HG03439 (cell line): ENCODE data around the gene RPAP2.
"Not testable (repeated sequence)": the region's sequence is repeated elsewhere in the genome, so short reads cannot be mapped to it uniquely, and the experiment has no call there.

ENCODE experiments used
- ATAC-seq: cut with Tn5 transposase; IDR thresholded peaks from one replicate; pipeline ENCODE4 v1.9.1; 2021; ENCODE audit warnings: mild to moderate bottlenecking, moderate library complexity; ENCODE audit not compliant: unreplicated experiment

Gene RPAP2

GRCh38 chr1:92298573-92299476 lies at the start of gene RPAP2, which contains the start of gene GLMN:
TSS of gene RPAP2 (plus strand) at chr1:92299059. CDS start at chr1:92299074, 15 bp downstream.
TSS of gene GLMN (minus strand) at chr1:92298987. CDS start at chr1:92297999, 988 bp downstream.
- ATAC-seq = peak; percentile 98

DNA sequence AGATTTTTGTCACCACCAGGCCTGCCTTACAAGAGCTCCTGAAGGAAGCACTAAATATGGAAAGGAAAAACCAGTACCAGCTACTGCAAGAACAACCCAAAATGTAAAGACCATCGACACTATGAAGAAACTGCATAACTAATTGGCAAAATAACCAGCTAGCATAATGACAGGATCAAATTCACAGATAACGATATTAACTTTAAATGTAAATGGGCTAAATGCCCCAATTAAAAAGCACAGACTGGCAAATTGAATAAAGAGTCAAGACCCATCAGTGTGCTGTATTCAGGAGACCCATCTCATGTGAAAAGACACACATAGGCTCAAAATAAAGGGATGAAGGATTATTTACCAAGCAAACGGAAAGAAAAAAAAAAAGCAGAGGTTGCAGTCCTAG lies 44.1 kb upstream of the RPAP2 start:
- ATAC-seq = not testable (repeated sequence)

GRCh38 chr1:92259350-92259749 lies 39.5 kb upstream of the RPAP2 start:
- ATAC-seq = no peak

DNA sequence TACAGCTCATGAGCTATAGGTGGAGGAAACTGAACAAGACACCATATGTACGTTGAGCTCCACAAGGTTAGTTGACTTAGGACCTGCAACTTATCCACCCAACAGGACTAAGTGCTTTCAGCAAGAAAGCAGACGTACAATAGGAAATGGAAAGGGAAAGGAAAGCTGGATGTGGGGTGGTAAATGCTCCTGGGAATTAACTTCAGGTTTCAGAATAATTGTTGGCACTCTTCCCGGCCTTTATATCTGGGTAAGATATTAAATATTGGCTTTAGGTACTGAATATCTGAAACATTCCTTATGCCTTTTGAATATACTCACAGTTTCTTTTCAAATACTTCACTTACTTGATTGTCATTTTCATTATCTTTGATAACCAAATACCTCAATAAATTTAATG lies 36.3 kb upstream of the RPAP2 start:
- ATAC-seq = no peak

GRCh38 chr1:92273039-92273438 lies 25.8 kb upstream of the RPAP2 start:
- ATAC-seq = no peak

DNA sequence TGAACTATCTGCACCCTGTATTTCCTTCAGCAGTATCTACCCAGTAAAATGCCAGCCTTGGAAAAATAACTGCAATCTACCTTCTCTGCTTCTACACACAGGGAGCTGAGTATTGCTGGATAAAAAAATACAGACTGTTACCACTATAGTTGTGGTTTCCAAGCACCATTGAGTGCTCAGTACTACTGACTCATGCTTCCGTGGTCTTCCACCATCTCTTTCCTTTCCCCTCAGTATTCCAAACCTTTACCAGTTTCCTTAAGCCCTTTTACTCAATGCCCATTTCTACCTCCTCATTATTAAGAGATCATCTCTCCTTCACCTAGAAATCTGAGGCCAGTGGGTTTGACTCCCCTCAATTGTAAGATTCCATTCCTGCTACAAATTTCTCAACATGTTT lies 23.9 kb upstream of the RPAP2 start:
- no peak for ATAC-seq

DNA sequence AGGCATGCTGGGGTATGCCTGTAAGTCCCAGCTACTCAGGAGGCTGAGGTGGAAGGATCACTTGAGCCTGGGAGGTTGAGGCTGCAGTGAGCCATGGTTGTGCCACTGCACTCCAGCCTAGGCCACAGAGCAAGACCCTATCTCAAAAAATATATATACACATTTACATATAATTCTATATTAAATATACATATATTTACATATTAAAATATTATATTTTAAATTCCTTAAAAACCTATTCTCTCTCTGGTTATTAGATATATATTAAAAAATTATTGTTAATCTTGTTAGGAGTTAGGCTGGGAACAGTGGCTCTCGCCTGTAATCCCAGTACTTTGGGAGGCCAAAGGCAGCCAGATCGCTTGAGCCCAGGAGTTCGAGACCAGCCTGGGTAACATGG lies 22.8 kb upstream of the RPAP2 start:
- no peak for ATAC-seq

DNA sequence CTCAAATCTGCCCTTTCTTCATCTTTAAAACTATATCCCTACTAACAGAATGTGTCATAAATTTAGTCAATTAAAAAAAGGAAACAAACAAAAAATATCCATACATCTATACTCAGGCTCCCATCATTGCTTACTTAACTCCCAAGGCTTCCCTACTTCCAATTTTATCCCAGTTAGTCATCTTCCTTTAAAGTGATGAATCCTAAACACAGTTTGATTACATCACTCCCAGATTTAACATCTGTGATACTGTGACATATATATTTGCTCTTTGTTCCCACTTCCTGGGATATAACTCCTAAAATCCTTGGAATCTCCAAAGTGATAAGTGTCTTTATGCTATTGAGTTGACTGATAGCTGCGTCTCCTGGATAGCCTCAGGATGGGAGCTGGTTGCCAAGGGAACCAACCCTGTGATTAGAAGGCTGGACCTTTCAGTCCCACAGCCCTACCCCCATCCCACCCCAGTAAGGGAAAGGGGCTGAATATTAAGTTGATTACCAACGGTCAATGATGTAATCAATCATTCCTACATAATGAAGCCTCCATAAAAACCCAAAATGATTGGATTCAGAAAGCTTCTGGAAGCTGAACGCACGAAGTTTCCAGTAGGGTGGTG lies 21.6 kb upstream of the RPAP2 start:
- ATAC-seq = no peak

GRCh38 chr1:92279781-92280180 lies 19.1 kb upstream of the RPAP2 start:
- not testable (repeated sequence) for ATAC-seq

DNA sequence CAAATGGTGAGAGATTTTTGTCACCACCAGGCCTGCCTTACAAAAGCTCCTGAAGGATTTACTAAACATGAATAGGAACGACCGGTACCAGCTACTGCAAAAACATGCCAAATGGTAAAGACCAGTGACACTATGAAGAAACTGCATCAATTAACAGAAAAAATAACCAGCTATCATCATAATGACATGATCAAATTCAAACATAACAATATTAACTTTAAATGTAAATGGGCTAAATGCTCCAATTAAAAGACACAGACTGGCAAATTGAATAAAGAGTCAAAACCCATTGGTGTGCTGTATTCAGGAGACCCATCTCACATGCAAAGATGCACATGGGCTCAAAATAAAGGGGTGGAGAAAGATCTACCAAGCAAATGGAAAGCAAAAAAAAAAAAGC lies 17.4 kb upstream of the RPAP2 start:
- ATAC-seq = not testable (repeated sequence)

DNA sequence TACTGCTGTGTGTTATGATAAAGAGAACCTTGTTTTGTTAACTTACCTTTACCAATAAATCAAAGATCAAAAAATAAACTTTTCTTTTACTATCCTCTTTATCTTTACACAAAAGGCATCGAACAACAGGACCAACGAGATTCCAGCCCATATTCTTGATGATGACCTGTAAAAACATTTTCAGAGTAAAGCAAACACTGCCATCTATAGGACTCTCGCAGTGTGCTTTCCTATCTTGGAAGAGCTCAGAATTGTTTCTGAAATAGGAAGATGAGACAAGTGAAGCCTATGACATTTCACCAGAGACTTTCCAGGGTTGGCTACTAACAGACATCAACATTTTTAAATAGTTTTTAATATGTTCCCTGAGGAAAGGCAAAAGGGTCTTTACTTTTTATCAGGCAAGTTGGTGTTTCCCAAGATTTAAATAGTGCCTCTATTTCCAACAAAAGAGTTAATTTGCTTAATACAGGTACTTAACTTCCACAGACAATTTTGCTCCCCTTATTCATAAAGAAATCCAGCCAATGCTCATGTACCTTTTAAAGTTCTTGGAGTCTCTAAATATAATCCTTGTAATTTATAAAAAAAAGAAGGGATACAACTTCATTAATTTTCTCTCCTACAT lies 7.4 kb upstream of the RPAP2 start:
- no peak for ATAC-seq

DNA sequence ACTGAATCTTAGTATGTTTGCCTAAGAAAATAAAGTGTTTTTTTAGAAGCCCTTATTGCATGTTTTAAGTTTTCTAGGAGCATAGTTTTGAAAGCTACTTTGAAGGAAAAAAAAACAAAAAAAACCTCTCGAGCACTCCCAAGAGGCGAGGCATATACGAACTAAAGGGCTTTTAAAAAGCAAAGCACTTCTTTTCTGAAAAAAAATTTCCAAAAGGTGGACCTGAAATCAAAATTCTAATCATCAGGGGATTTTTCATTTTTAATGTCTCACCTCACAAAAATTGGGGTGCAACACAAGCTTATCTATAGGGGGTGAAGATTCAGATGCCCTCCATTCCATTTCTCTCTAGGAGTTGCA lies 666 bp upstream of the RPAP2 start:
- ATAC-seq = no peak

DNA sequence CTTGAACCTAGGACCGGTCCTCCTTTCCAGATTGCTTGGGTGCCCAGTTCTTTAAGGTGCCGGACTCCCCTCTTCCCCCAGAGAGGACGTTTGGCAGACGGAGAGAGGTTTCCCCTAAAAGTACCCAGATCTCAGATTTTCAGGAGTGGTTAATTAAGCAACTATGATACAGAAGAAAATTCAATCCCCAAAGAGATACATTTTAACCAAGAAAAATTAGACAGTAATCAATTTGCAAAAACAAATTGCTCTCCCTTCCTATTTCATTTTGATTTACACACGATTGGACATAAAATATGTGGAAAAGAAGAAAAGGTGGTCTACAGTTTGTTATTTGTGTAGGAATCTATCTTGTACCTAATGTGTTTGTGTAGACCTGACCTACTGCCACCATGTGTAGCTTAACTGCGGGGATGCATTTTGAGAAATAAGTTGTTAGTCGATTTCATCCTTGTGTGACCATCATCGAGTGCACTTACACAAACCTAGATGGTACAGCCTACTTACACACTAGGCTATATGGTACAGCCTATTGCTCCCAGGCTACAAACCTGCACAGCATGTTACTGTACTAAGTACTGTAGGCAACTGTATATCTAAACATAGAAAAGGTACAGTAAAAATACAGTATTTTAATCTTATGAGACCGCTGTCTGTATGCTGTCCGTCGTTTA lies 755 bp downstream of the RPAP2 start:
- no peak for ATAC-seq

GRCh38 chr1:92301021-92301420 lies 2.2 kb downstream of the RPAP2 start:
- no peak for ATAC-seq

DNA sequence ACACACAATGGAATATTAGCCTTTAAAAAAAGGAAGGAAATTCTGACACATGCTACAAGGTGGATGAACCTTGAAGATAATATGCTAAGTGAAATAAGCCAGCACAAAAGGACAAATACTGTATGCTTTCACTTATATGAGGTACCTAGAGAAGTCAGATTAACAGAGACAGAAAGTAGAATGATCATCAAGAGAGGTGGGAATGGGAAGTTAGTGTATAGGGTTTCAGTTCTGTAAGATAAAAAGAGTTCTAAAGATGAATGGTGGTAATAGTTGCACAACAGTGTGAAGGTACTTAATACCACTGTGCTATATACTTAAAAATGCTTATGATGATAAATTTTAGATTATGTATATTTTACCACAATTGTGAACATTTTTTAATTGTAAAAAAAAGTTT lies 7.2 kb downstream of the RPAP2 start:
- ATAC-seq = no peak

- no peak for ATAC-seq
Observed at GRCh38 chr1:92307980-92308379, 9.1 kb downstream of the RPAP2 start.

- no peak for ATAC-seq
Observed at GRCh38 chr1:92310185-92310597, 11.3 kb downstream of the RPAP2 start.

DNA sequence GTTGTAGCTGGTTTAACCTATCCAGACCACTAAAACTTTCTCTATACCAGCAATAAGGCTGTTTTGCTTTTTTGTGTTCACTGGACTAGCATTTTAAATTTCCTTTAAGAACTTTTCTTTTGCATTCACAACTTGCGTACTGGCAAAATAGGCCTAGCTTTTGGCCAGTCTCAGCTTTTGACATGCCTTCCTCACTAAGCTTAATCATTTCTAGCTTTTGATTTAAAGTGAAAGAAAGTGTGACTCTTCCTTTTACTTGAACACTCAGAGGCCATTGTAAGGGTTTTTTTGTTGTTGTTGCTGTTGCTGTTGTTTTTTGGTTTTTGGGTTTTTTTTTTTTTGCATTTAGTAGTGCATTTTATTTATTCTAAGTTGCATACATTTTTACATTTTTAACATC lies 15.2 kb downstream of the RPAP2 start:
- no peak for ATAC-seq

DNA sequence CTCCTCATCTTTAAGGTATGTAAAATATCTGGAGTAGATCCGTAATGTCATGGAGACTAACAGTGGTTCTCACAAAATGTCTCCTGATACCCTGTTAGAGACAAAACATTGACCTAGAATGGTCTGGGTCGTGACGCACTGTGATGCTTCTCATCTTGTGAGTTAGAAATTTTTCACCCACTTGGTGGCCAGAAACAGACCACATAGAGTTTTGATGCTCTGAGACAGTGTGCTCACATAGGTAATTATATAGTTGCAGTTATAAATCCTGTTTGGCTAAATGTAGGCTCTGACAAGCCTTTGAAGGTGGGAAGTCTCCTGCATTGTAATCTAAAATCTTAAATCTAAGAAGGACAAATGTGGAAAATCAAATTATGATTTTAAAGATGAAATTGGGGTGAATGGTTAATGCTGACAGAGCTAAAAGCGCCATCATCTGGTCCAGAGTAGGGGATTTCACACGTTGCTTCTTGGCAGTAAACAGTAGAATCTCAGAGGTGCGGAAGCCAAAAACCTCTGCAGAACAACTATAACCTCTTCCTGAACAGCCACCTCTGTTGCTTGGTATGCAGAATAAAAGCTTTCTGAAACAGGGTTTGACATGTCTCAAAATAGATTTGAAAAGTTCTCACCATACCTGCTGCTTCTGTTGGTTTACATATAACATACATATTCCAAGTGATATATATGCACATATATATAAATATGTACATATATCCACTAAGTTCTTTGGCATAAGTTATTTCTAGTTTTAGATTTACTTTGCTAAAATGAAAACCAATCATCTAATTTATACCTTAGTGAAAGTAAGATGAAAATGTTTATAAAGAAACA lies 17.1 kb downstream of the RPAP2 start:
- ATAC-seq = no peak

DNA sequence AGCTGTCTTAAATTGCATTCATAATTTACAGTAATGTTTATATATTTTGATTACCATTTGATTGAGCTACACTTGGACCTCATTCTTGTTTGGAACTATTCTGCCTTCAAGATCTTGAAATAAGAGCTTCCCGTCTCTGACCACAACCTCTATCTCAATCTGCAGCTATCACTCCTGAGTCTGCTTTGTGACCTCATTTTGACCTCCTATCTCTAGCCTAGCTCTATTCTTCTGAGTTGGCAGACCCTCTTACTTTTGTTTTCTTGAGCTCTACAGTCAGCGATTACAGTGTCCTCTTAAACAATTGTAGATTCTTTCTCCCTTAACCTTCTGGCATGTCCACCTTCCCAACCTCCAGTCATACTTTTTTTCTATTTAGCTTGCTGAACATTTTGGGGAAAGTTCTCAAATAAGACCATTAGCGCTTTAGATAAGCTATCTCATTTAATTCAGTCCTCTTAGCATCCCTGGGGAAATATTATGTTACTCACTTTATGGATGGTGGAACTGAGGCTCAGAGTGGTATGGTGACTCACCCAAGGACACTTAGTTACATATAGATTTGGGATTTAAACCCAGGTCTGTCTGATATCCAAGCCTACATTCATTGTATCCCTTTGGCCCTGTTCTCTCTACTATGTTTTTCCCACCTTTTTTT lies 19.1 kb downstream of the RPAP2 start:
- ATAC-seq = no peak
